HEK293 (cell line): Measurements from ENCODE around the gene NHLRC1.
A peak's percentile ranks its signal among the peaks of the same experiment; 100 is the strongest.

ENCODE experiments used
- CTCF ChIA-PET: fragments of 350-600 bp; formaldehyde crosslinking; extraction: SDS; loops from one replicate; lab custom pipeline; 2021; ENCODE audit warnings: antibody characterized with exemption; lab: Yijun Ruan, JAX
- POLR2A ChIA-PET: fragments of 300-600 bp; formaldehyde crosslinking; extraction: SDS; loops from one replicate; lab custom pipeline; 2020; ENCODE audit warnings: antibody characterized with exemption, inconsistent platforms; lab: Yijun Ruan, JAX
- H3K27ac ChIP-seq: fragments of 200-500 bp; sonication (Bioruptor generic); 2 replicates; pipeline ENCODE4 v1.5.1; 2014; ENCODE audit warnings: low read depth, low read length, control low read depth, inconsistent platforms; ENCODE audit errors: extremely low read depth
- H3K36me3 ChIP-seq, 2 experiments: fragments of 200-500 bp in 1 of 2; sonication (Bioruptor generic) in 1 of 2; 1 replicate in 1 of 2; 2 replicates in 1 of 2; pipeline ENCODE4 v1.5.1; 2014 to 2017; ENCODE audit warnings: inconsistent platforms in 2 of 2, low read length in 2 of 2; ENCODE audit not compliant: control insufficient read depth in 2 of 2, insufficient read depth in 1 of 2
- H3K4me1 ChIP-seq: fragments of 200-500 bp; sonication (Bioruptor generic); 2 replicates; pipeline ENCODE4 v1.5.1; 2014; ENCODE audit warnings: mild to moderate bottlenecking, low read length, inconsistent platforms; ENCODE audit not compliant: control insufficient read depth, insufficient read depth
- H3K4me3 ChIP-seq: 2 replicates; pipeline ENCODE4 v1.5.1; 2011; ENCODE audit warnings: low read depth, mild to moderate bottlenecking, control low read depth, low read length, moderate library complexity
- H3K9me3 ChIP-seq: fragments of 200-500 bp; sonication (Bioruptor generic); 2 replicates; pipeline ENCODE4 v1.5.1; 2014; ENCODE audit warnings: low read depth, low read length, inconsistent platforms; ENCODE audit not compliant: control insufficient read depth, insufficient read depth
- CTCF ChIP-seq: fragments of 450-650 bp; formaldehyde crosslinking; IDR thresholded peaks from 2 replicates; pipeline ENCODE4 v1.5.1; 2016; ENCODE audit warnings: missing biosample characterization, missing genetic modification characterization
- PRDM2 ChIP-seq: fragments of 450-650 bp; formaldehyde crosslinking; IDR thresholded peaks from 2 replicates; pipeline ENCODE4 v1.5.1; 2016; ENCODE audit warnings: missing biosample characterization, missing genetic modification characterization, borderline replicate concordance
- SETDB1 ChIP-seq: IDR thresholded peaks from one replicate; pipeline ENCODE4 v1.6.1; 2017; ENCODE audit warnings: mild to moderate bottlenecking, low read length, moderate library complexity, mixed read lengths; ENCODE audit not compliant: insufficient read length
- TCF7L2 ChIP-seq: IDR thresholded peaks from 2 replicates; pipeline ENCODE4 v1.6.1; 2011; ENCODE audit warnings: low read depth, mild to moderate bottlenecking, inconsistent platforms, low read length, moderate library complexity, borderline replicate concordance
- ZNF239 ChIP-seq: fragments of 450-650 bp; formaldehyde crosslinking; IDR thresholded peaks from 2 replicates; pipeline ENCODE4 v1.5.1; 2016; ENCODE audit warnings: missing biosample characterization, missing genetic modification characterization
- ZNF324 ChIP-seq: fragments of 450-650 bp; formaldehyde crosslinking; IDR thresholded peaks from 2 replicates; pipeline ENCODE4 v1.5.1; 2016; ENCODE audit warnings: missing biosample characterization, missing genetic modification characterization
- ZNF677 ChIP-seq: fragments of 450-650 bp; IDR thresholded peaks from 2 replicates; pipeline ENCODE4 v1.5.0; 2018; ENCODE audit warnings: missing biosample characterization, mild to moderate bottlenecking, missing genetic modification characterization, moderate library complexity
- ZNF76 ChIP-seq: fragments of 450-650 bp; formaldehyde crosslinking; IDR thresholded peaks from 2 replicates; pipeline ENCODE4; 2016; ENCODE audit warnings: low read depth, missing biosample characterization, missing genetic modification characterization, borderline replicate concordance
- ZNF837 ChIP-seq: fragments of 450-650 bp; formaldehyde crosslinking; IDR thresholded peaks from 2 replicates; pipeline ENCODE4 v1.5.1; 2016; ENCODE audit warnings: missing biosample characterization, missing genetic modification characterization

NHLRC1 gene

GRCh38 chr6:18091382-18091781 lies 31.1 kb downstream of the NHLRC1 start (continued):
- TF ChIP-seq ZNF324 (tag by site-specific recombination): no peak

GRCh38 chr6:18090349-18090786 lies 32.1 kb downstream of the NHLRC1 start:
- ChIA-PET CTCF (interaction anchor here (1.0 to 2.1 kb wide), 2 partner anchors 32 to 33 kb away, joined by 3 to 10 read pairs; partner anchors contain the start of gene NHLRC1), POLR2A (no interaction called here)
- H3K27ac ChIP-seq: no peak overlapping the region
- no peak overlapping the region for H3K4me3 ChIP-seq
- no peaks in the 10 kb centered on the region for H3K4me1 ChIP-seq
- H3K36me3 ChIP-seq: no peaks in the 10 kb centered on the region
- TF ChIP-seq CTCF (tag by site-specific recombination) (no peak), ZNF837 (tag by site-specific recombination) (no peak), ZNF677 (tag by site-specific recombination) (peak; percentile 85), TCF7L2 (no peak), PRDM2 (tag by site-specific recombination) (no peak), SETDB1 (peak; percentile 80)
- no peaks in the 10 kb centered on the region for H3K9me3 ChIP-seq

GRCh38 chr6:18088419-18089296 lies 33.8 kb downstream of the NHLRC1 start:
- POLR2A ChIA-PET: no interaction called here
- TF ChIP-seq ZNF76 (tag by site-specific recombination): no peak
- peak; percentile 87 for TF ChIP-seq ZNF239 (tag by site-specific recombination)

More at GRCh38 chr6:18088419-18089296, 33.8 kb downstream of the NHLRC1 start:
- CTCF ChIA-PET: interaction anchor here (0.5 to 2.1 kb wide), 3 partner anchors 9 to 34 kb away, joined by 3 to 10 read pairs (median 3); partner anchors contain the start of gene NHLRC1
- no peak overlapping the region for H3K27ac ChIP-seq
- no peaks in the 10 kb centered on the region for H3K4me1 ChIP-seq
- no peaks in the 10 kb centered on the region for H3K9me3 ChIP-seq
- H3K4me3 ChIP-seq: no peak overlapping the region
- H3K36me3 ChIP-seq: no peaks in the 10 kb centered on the region
